OCI-M1 (cell line): ENCODE results near the gene MAX.

Source experiments
- DNase-seq: peaks from one replicate; lab custom pipeline; 2025; lab: John Stamatoyannopoulos, UW

Gene MAX

GRCh38 chr14:65073605-65074201 lies 28.6 kb downstream of the MAX start:
- no peak for DNase-seq

GRCh38 chr14:65072937-65073336 lies 29.4 kb downstream of the MAX start:
- peak; percentile 31 for DNase-seq

- no peak for DNase-seq
Measured at GRCh38 chr14:65072256-65072655, 30.1 kb downstream of the MAX start.

- DNase-seq = no peak
Measured at GRCh38 chr14:65071544-65071943, 30.8 kb downstream of the MAX start.

GRCh38 chr14:65070471-65070976 lies 31.8 kb downstream of the MAX start:
- DNase-seq = no peak

GRCh38 chr14:65069874-65070413 lies 32.4 kb downstream of the MAX start:
- no peak for DNase-seq

GRCh38 chr14:65065719-65066118 lies 36.6 kb downstream of the MAX start:
- no peak for DNase-seq

GRCh38 chr14:65062096-65063075 lies 39.9 kb downstream of the MAX start:
- no peak for DNase-seq

GRCh38 chr14:65057695-65058094 lies 44.6 kb downstream of the MAX start:
- peak; percentile 49 for DNase-seq

GRCh38 chr14:65054471-65055085 lies 47.7 kb downstream of the MAX start:
- DNase-seq = no peak

- no peak for DNase-seq
Measured at GRCh38 chr14:65053466-65053865, 48.9 kb downstream of the MAX start.

GRCh38 chr14:65052832-65053231 lies 49.5 kb downstream of the MAX start:
- no peak for DNase-seq

GRCh38 chr14:65045709-65046108 lies 56.6 kb downstream of the MAX start:
- DNase-seq = no peak

- DNase-seq = peak; percentile 56
Measured at GRCh38 chr14:65045006-65045405, 57.3 kb downstream of the MAX start.

- DNase-seq = peak; percentile 94
Measured at GRCh38 chr14:65044596-65044959, 57.7 kb downstream of the MAX start.

- peak; percentile 50 for DNase-seq
Measured at GRCh38 chr14:65043893-65044595, 58.3 kb downstream of the MAX start.

- DNase-seq = peak; percentile 97
Measured at GRCh38 chr14:65042731-65043372, 59.5 kb downstream of the MAX start.

- peak; percentile 89 for DNase-seq
Measured at GRCh38 chr14:65042296-65042695, 60.0 kb downstream of the MAX start.

- no peak for DNase-seq
Measured at GRCh38 chr14:65041434-65041915, 60.8 kb downstream of the MAX start.

- DNase-seq = peak; percentile 4
Measured at GRCh38 chr14:65040666-65041433, 61.5 kb downstream of the MAX start.
